Measurements from ENCODE around the gene ATP6V1D.

- TF ChIP-seq EZH2phosphoT487 (IDR thresholded peaks at IDR 0.05; ENCODE audit: borderline replicate concordance) (no peak), CTCF (conservative IDR thresholded peaks at IDR 0.05; ENCODE audit: low read length) (no peak)
Measured at GRCh38 chr14:67345583-67345982, 14.0 kb downstream of the ATP6V1D start.

All from Loucy (cell line).